B cell (primary cell): Measurements from ENCODE around the gene AKR1A1.

Source experiments
- EZH2 ChIP-seq: IDR thresholded peaks from 2 replicates; pipeline ENCODE4 v1.6.1; 2012; ENCODE audit warnings: borderline replicate concordance, low read depth, mild to moderate bottlenecking, moderate library complexity, low read length; ENCODE audit not compliant: insufficient read depth, poor library complexity, severe bottlenecking
- TF ChIP-seq, protein P1 (sequence below): fragments of 200-600 bp; IDR thresholded peaks from one replicate; pipeline ENCODE4 v1.8.0; 2022; ENCODE audit warnings: antibody characterized with exemption, mild to moderate bottlenecking

GRCh38 chr1:45585110-45585426 is 34.4 kb downstream of the AKR1A1 start:
- TF ChIP-seq, protein P1, sequence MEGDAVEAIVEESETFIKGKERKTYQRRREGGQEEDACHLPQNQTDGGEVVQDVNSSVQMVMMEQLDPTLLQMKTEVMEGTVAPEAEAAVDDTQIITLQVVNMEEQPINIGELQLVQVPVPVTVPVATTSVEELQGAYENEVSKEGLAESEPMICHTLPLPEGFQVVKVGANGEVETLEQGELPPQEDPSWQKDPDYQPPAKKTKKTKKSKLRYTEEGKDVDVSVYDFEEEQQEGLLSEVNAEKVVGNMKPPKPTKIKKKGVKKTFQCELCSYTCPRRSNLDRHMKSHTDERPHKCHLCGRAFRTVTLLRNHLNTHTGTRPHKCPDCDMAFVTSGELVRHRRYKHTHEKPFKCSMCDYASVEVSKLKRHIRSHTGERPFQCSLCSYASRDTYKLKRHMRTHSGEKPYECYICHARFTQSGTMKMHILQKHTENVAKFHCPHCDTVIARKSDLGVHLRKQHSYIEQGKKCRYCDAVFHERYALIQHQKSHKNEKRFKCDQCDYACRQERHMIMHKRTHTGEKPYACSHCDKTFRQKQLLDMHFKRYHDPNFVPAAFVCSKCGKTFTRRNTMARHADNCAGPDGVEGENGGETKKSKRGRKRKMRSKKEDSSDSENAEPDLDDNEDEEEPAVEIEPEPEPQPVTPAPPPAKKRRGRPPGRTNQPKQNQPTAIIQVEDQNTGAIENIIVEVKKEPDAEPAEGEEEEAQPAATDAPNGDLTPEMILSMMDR: no peak
- TF ChIP-seq EZH2: no peak
